ENCODE measurements around the gene KIF18B. TPM values are rescaled to one million over a fixed set of nuclear protein-coding genes. Genes with fewer than 3 reads are reported as not detected.

KIF18B gene
- total and polyA plus RNA-seq, 10 of the 15 experiments (the other 5 are each of a cell fraction or from before 2014, with no cell fraction given): 2.8 to 46.2 (median 20.5) TPM

DNA sequence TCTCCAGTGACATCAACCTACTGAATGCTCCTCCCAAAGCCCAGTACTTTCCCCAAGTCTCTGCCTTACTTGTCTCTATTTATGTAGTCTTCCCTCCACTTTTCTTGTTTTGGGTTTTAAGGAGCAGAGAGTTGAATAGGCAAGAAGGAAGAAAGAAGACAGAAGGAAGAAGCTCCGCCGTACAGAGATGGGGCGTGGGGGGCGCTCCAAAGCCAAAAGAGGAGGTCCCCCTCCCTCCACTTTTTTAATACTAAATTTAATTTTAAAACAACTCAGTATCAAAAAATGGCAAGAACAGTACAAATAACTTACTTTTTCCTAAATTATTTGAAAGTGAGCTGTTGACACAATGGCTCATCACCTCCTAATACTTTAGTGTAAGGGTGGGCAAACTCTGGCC is 52.9 kb downstream of the KIF18B start:
- ChIA-PET POLR2A (interaction anchor here (0.6 kb wide), 1 partner anchor 93 kb away, joined by 5 read pairs; no protein-coding TSS in a partner anchor), SMC1A (ENCODE audit: uncharacterized antibody, unreplicated experiment) (interaction anchor here (1.0 to 1.6 kb wide), 2 partner anchors 10 to 26 kb away, joined by 4 to 6 read pairs; no protein-coding TSS in a partner anchor), RAD21 (ENCODE audit: unreplicated experiment) (no interaction called here), CTCF (interaction anchor here (0.7 kb wide), 1 partner anchor 16 kb away, joined by 3 read pairs; no protein-coding TSS in a partner anchor)
- no peak overlapping the region for H3K9ac ChIP-seq (ENCODE audit: control insufficient read depth, insufficient read depth, low read length)
- H3K27ac ChIP-seq (ENCODE audit: control insufficient read depth, insufficient read depth): no peak overlapping the region
- H3K36me3 ChIP-seq (ENCODE audit: control insufficient read depth in 2 of 2, insufficient read depth in 2 of 2, low read length in 1 of 2): peaks cover 0 to 9% of the 10 kb centered on the region in 2 experiments; a peak in 2 of 4 replicates
- intact Hi-C loops (cut with micrococcal nuclease; ENCODE audit: unreplicated experiment): no loop called here
- ATAC-seq (no peak), FAIRE-seq (no peak), DNase-seq (ENCODE audit: low read depth, low spot score) (no peak)
- WGBS (ENCODE audit: insufficient coverage, insufficient replicate concordance, low lambda C conversion rate, missing lambda C conversion rate): 97% methylated on average over 4 of the region's 4 CpGs
- H3K4me1 ChIP-seq (ENCODE audit: control insufficient read depth, insufficient read depth, low read length): peaks cover 3% of the 10 kb centered on the region; the same call in 1 of the 2 replicates
- H2AFZ ChIP-seq (ENCODE audit: control insufficient read depth, low read depth, low read length): no peak overlapping the region
- peaks cover 45% of the 10 kb centered on the region for H3K79me2 ChIP-seq (ENCODE audit: control insufficient read depth, insufficient read depth, low read length)
- no peaks in the 10 kb centered on the region for H4K20me1 ChIP-seq (ENCODE audit: control insufficient read depth, insufficient read depth)
- H3K4me3 ChIP-seq: no peak overlapping the region
- TF ChIP-seq SIX5 (IDR thresholded peaks at IDR 0.05; ENCODE audit: low read depth, low read length, severe bottlenecking) (no peak), BRCA1 (IDR thresholded peaks at IDR 0.05; ENCODE audit: low read depth, low read length) (no peak), KLF5 (IDR thresholded peaks at IDR 0.05; ENCODE audit: partially characterized antibody) (no peak), SIN3A (IDR thresholded peaks at IDR 0.05; ENCODE audit: low read depth, low read length) (no peak), EP300 (IDR thresholded peaks at IDR 0.05; ENCODE audit: borderline replicate concordance in 1 of 2, control insufficient read depth in 1 of 2, low read depth in 2 of 2, low read length in 2 of 2) (no peak), SMARCA5 (IDR thresholded peaks at IDR 0.05) (no peak)
- TF ChIP-seq, protein P1, sequence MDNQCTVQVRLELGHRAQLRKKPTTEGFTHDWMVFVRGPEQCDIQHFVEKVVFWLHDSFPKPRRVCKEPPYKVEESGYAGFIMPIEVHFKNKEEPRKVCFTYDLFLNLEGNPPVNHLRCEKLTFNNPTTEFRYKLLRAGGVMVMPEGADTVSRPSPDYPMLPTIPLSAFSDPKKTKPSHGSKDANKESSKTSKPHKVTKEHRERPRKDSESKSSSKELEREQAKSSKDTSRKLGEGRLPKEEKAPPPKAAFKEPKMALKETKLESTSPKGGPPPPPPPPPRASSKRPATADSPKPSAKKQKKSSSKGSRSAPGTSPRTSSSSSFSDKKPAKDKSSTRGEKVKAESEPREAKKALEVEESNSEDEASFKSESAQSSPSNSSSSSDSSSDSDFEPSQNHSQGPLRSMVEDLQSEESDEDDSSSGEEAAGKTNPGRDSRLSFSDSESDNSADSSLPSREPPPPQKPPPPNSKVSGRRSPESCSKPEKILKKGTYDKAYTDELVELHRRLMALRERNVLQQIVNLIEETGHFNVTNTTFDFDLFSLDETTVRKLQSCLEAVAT (IDR thresholded peaks at IDR 0.05): no peak
- TF ChIP-seq, protein P2, sequence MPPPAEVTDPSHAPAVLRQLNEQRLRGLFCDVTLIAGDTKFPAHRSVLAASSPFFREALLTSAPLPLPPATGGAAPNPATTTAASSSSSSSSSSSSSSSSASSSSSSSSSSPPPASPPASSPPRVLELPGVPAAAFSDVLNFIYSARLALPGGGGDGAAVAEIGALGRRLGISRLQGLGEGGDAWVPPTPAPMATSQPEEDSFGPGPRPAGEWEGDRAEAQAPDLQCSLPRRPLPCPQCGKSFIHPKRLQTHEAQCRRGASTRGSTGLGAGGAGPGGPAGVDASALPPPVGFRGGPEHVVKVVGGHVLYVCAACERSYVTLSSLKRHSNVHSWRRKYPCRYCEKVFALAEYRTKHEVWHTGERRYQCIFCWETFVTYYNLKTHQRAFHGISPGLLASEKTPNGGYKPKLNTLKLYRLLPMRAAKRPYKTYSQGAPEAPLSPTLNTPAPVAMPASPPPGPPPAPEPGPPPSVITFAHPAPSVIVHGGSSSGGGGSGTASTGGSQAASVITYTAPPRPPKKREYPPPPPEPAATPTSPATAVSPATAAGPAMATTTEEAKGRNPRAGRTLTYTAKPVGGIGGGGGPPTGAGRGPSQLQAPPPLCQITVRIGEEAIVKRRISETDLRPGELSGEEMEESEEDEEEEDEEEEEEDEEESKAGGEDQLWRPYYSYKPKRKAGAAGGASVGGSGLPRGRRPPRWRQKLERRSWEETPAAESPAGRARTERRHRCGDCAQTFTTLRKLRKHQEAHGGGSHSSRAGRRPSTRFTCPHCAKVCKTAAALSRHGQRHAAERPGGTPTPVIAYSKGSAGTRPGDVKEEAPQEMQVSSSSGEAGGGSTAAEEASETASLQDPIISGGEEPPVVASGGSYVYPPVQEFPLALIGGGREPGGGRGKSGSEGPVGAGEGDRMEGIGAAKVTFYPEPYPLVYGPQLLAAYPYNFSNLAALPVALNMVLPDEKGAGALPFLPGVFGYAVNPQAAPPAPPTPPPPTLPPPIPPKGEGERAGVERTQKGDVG (CRISPR knock-in tag; IDR thresholded peaks at IDR 0.05): no peak
- in situ Hi-C loops (cut with MboI): no loop called here
- no peaks in the 10 kb centered on the region for H3K9me3 ChIP-seq (replicated peaks; ENCODE audit: control insufficient read depth, insufficient read depth, low read length)
- BruUV-seq (replicated peaks): no TSS peak
- no peak overlapping the region for H3K4me2 ChIP-seq (ENCODE audit: control insufficient read depth, insufficient read depth)
- H3K27me3 ChIP-seq (replicated peaks in 1 of 2; ENCODE audit: control insufficient read depth in 2 of 2, insufficient read depth in 2 of 2, low read length in 1 of 2): no peaks in the 10 kb centered on the region

Data from GM12878 (cell line).